Uterus (tissue), 2 donors: ENCODE data around the gene SLC47A2.

Experiments used
- CTCF ChIP-seq, 4 experiments: fragments of 200-600 bp in 2 of 4; fragments of 450-650 bp in 2 of 4; sonication (generic) in 2 of 4; IDR thresholded peaks; one replicate each; pipeline ENCODE4 v1.5.1; 2016 to 2019; ENCODE audit warnings: antibody characterized with exemption in 4 of 4, mild to moderate bottlenecking in 2 of 4, moderate library complexity in 1 of 4
- POLR2A ChIP-seq, 2 donors: fragments of 450-650 bp; IDR thresholded peaks; one replicate each; pipeline ENCODE4 v1.6.1; 2016; ENCODE audit warnings: antibody characterized with exemption in 2 of 2, mild to moderate bottlenecking in 1 of 2, moderate library complexity in 1 of 2

GRCh38 chr17:19678581-19679453, 37.6 kb downstream of the SLC47A2 start:
- no peak for TF ChIP-seq POLR2A (IDR thresholded peaks at IDR 0.05)
- TF ChIP-seq CTCF (IDR thresholded peaks at IDR 0.05) = no peak
